DMS53 (cell line): ENCODE measurements around the gene CEACAM5.
"Not testable (repeated sequence)": the region's sequence is repeated elsewhere in the genome, so short reads cannot be mapped to it uniquely, and the experiment has no call there.

Experiments
- DNase-seq: peaks from one replicate; lab custom pipeline; 2025; lab: John Stamatoyannopoulos, UW

Gene CEACAM5

DNA sequence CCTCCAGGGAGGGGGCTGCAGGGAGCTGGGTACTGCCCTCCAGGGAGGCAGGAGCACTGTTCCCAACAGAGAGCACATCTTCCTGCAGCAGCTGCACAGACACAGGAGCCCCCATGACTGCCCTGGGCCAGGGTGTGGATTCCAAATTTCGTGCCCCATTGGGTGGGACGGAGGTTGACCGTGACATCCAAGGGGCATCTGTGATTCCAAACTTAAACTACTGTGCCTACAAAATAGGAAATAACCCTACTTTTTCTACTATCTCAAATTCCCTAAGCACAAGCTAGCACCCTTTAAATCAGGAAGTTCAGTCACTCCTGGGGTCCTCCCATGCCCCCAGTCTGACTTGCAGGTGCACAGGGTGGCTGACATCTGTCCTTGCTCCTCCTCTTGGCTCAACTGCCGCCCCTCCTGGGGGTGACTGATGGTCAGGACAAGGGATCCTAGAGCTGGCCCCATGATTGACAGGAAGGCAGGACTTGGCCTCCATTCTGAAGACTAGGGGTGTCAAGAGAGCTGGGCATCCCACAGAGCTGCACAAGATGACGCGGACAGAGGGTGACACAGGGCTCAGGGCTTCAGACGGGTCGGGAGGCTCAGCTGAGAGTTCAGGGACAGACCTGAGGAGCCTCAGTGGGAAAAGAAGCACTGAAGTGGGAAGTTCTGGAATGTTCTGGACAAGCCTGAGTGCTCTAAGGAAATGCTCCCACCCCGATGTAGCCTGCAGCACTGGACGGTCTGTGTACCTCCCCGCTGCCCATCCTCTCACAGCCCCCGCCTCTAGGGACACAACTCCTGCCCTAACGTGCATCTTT lies 7.8 kb upstream of the CEACAM5 start:
- DNase-seq, result no peak

DNA sequence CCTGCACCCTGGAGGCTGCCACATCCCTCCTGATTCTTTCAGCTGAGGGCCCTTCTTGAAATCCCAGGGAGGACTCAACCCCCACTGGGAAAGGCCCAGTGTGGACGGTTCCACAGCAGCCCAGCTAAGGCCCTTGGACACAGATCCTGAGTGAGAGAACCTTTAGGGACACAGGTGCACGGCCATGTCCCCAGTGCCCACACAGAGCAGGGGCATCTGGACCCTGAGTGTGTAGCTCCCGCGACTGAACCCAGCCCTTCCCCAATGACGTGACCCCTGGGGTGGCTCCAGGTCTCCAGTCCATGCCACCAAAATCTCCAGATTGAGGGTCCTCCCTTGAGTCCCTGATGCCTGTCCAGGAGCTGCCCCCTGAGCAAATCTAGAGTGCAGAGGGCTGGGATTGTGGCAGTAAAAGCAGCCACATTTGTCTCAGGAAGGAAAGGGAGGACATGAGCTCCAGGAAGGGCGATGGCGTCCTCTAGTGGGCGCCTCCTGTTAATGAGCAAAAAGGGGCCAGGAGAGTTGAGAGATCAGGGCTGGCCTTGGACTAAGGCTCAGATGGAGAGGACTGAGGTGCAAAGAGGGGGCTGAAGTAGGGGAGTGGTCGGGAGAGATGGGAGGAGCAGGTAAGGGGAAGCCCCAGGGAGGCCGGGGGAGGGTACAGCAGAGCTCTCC lies 6.9 kb upstream of the CEACAM5 start:
- peak; percentile 68 for DNase-seq

DNA sequence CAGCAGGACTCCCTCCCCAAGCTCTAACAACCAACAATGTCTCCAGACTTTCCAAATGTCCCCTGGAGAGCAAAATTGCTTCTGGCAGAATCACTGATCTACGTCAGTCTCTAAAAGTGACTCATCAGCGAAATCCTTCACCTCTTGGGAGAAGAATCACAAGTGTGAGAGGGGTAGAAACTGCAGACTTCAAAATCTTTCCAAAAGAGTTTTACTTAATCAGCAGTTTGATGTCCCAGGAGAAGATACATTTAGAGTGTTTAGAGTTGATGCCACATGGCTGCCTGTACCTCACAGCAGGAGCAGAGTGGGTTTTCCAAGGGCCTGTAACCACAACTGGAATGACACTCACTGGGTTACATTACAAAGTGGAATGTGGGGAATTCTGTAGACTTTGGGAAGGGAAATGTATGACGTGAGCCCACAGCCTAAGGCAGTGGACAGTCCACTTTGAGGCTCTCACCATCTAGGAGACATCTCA lies 6.2 kb upstream of the CEACAM5 start:
- DNase-seq, result no peak

DNA sequence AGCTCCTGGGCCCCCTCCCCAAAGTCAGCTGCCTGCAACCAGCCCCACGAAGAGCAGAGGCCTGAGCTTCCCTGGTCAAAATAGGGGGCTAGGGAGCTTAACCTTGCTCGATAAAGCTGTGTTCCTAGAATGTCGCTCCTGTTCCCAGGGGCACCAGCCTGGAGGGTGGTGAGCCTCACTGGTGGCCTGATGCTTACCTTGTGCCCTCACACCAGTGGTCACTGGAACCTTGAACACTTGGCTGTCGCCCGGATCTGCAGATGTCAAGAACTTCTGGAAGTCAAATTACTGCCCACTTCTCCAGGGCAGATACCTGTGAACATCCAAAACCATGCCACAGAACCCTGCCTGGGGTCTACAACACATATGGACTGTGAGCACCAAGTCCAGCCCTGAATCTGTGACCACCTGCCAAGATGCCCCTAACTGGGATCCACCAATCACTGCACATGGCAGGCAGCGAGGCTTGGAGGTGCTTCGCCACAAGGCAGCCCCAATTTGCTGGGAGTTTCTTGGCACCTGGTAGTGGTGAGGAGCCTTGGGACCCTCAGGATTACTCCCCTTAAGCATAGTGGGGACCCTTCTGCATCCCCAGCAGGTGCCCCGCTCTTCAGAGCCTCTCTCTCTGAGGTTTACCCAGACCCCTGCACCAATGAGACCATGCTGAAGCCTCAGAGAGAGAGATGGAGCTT lies 4.7 kb upstream of the CEACAM5 start:
- no peak for DNase-seq

DNA sequence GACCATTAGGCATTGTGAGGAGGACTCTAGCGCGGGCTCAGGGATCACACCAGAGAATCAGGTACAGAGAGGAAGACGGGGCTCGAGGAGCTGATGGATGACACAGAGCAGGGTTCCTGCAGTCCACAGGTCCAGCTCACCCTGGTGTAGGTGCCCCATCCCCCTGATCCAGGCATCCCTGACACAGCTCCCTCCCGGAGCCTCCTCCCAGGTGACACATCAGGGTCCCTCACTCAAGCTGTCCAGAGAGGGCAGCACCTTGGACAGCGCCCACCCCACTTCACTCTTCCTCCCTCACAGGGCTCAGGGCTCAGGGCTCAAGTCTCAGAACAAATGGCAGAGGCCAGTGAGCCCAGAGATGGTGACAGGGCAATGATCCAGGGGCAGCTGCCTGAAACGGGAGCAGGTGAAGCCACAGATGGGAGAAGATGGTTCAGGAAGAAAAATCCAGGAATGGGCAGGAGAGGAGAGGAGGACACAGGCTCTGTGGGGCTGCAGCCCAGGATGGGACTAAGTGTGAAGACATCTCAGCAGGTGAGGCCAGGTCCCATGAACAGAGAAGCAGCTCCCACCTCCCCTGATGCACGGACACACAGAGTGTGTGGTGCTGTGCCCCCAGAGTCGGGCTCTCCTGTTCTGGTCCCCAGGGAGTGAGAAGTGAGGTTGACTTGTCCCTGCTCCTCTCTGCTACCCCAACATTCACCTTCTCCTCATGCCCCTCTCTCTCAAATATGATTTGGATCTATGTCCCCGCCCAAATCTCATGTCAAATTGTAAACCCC lies 2.8 kb upstream of the CEACAM5 start:
- DNase-seq, result peak; percentile 41

DNA sequence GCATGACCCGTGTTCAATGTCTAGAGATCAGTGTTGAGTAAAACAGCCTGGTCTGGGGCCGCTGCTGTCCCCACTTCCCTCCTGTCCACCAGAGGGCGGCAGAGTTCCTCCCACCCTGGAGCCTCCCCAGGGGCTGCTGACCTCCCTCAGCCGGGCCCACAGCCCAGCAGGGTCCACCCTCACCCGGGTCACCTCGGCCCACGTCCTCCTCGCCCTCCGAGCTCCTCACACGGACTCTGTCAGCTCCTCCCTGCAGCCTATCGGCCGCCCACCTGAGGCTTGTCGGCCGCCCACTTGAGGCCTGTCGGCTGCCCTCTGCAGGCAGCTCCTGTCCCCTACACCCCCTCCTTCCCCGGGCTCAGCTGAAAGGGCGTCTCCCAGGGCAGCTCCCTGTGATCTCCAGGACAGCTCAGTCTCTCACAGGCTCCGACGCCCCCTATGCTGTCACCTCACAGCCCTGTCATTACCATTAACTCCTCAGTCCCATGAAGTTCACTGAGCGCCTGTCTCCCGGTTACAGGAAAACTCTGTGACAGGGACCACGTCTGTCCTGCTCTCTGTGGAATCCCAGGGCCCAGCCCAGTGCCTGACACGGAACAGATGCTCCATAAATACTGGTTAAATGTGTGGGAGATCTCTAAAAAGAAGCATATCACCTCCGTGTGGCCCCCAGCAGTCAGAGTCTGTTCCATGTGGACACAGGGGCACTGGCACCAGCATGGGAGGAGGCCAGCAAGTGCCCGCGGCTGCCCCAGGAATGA lies 1.5 kb upstream of the CEACAM5 start:
- peak; percentile 91 for DNase-seq

DNA sequence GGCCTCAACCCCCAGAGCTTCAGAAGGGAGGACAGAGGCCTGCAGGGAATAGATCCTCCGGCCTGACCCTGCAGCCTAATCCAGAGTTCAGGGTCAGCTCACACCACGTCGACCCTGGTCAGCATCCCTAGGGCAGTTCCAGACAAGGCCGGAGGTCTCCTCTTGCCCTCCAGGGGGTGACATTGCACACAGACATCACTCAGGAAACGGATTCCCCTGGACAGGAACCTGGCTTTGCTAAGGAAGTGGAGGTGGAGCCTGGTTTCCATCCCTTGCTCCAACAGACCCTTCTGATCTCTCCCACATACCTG lies 969 bp upstream of the CEACAM5 start:
- DNase-seq, result peak; percentile 73

DNA sequence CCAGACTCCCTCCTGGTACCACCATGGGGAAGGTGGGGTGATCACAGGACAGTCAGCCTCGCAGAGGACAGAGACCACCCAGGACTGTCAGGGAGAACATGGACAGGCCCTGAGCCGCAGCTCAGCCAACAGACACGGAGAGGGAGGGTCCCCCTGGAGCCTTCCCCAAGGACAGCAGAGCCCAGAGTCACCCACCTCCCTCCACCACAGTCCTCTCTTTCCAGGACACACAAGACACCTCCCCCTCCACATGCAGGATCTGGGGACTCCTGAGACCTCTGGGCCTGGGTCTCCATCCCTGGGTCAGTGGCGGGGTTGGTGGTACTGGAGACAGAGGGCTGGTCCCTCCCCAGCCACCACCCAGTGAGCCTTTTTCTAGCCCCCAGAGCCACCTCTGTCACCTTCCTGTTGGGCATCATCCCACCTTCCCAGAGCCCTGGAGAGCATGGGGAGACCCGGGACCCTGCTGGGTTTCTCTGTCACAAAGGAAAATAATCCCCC lies 505 bp upstream of the CEACAM5 start:
- no peak for DNase-seq

DNA sequence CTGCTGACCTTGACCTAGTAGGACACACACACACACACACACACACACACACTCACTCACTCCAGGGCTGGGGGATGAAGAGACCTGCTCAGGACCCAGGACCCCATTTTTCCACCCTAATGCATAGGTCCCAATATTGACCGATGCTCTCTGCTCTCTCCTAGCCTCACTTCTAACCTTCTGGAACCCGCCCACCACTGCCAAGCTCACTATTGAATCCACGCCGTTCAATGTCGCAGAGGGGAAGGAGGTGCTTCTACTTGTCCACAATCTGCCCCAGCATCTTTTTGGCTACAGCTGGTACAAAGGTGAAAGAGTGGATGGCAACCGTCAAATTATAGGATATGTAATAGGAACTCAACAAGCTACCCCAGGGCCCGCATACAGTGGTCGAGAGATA lies 1.1 kb downstream of the CEACAM5 start:
- DNase-seq, result not testable (repeated sequence)

DNA sequence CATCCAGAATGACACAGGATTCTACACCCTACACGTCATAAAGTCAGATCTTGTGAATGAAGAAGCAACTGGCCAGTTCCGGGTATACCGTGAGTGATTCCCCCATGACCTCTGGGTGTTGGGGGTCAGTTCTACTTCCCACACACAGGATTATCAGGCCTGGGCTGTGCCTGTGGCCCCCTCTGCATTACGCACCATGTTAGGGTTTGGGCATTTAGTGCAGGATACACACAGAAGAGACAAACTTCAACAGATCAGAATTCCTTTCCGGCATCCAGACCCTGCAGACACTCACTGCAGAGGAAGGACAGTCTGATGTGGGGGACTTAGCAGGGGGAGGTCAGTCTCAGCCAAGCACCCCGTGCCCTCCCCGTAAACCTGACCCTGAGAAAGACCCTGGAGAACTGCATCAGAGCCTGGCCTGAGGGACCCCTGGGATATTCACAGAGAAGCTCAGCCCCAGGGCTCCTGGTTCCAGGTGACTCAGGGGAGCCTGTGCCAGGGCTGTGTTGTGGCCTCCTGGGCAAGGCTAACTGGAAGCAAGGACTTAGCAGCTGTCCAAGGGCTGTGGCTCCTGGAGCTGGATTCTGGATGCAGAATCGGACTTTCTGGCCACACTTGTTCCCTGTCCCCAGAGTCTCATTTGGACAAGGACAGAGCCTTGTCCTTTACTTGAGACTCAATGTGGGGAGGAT lies 1.7 kb downstream of the CEACAM5 start:
- DNase-seq, result no peak

DNA sequence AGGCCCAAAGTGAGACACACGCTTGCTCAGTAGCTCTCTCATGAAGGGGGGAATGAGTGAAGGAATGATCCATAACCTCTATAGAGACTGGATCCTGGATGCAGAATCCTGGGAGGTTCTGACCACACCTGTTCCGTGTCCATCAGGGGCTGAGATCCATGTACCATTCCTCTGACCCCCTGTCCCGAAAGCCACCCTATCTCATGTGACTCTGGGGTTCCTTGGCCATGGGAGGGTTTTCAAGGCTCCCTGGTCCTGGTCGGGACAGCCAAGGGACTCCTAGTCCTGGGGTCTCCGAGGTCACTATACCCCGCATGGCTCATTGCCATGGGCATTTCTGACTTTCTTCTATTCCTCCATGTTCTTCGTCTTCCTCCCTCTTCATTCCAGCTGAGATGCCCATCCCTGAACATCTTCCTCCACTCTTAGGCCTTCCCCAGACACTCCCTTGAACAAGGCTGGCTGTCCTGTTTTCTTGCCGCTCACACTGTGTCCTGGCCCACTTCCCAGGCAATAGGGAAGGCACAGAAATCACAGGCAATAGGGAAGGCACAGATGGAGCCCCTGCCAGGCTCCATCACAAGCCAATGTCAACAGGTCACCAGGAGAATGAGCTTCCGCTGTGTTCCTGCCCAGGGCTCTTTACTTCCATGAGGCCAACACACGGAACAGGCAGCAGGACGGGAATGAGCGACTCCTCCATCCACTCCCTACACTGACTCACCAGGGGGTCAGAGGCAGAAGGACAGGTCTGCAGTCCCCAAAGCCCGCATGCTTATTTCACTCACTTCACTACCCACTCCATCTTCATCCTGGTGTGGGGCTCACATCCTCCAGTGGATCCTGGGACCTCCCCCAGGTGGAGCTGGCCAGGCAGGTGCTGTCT lies 3.2 kb downstream of the CEACAM5 start:
- DNase-seq, result no peak

DNA sequence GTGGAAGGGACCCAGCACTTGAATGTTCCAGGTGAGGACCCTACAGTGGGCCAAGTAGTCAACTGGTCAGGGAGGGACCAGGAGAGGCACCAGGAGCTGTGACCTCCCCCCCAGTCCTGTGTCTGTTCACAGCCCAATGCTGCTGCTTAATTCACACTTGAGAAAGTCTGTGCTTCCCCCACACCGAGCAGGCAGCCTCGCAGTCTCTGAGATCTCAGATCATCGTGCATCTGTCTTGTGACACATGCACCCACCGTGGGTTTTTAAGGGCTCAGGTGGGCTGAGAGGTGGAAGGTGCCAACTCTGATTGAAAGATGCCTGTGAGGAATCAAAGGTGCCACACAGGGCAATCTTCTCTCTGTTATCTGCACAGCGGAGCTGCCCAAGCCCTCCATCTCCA lies 6.2 kb downstream of the CEACAM5 start:
- no peak for DNase-seq

DNA sequence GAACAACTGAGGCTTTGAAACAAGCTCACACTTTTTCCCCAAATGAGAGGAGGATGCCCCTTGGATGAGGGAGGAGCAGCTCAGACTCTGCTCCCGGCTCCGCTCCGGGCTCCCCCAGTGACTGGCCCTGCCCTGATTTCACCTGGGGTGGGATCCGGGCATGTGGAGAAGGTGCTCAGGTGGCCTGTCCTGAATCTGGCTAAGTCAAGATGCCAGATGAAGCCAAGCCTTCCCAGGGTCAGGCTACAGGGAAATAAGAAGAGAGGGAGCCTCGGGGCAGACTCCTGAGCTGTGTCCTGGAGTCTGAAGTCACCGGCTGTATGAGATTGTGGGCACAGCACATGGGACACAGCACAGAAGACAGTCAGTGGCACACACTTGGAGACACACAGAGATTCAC lies 10.3 kb downstream of the CEACAM5 start:
- DNase-seq, result no peak

DNA sequence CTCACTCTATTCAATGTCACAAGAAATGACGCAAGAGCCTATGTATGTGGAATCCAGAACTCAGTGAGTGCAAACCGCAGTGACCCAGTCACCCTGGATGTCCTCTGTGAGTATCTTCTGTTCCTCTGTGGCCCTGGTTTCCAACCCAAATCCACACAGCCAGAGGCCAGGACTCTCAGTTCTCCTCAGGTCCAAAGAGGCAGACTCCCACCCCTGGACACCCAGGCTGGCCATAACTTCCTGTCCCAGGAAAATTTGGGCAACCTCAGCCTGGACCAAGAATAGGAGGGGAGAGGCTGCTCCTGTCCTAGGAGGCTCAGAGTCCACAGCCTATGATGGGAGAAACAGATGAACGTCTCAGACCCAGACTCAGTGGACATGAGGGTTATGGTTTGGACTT lies 11.7 kb downstream of the CEACAM5 start:
- no peak for DNase-seq

DNA sequence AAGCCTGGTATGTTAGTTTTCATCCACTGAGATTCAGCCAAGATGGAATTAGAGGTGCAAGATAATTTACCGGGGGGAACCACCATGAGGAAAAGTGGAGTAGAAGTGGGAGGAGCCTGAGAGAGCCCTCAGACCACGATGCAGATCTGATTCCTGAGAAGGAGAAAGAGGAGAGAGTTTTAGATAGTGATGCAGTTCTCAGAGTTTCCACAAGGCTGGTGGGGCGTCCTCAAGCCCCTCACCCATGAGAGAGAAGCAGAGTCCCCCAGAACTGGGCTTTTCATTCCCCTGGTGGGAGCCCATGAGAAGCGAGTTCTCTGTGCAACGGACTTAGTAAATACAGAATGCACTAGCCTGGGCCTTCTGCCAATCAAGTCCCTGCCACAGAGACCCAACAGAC lies 18.1 kb downstream of the CEACAM5 start:
- no peak for DNase-seq

DNA sequence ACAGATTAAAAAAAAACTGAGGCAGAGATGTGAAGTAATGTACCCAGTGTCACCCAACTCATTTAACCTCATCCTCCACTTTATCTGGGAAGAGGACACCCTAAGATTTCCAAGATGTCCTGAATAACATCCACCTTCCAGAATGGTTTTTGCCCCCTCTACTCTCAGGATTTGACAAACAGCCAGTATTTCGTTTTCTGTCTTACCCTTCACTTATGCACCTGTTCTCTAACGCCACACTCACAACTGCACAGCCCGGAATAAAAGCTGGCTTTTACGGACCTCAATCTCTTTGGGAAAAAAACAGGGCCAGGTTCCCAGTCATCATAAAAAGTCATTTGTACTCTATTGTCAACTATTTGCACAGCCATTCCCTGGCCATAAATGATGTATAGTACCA lies 25.7 kb downstream of the CEACAM5 start:
- DNase-seq, result no peak

DNA sequence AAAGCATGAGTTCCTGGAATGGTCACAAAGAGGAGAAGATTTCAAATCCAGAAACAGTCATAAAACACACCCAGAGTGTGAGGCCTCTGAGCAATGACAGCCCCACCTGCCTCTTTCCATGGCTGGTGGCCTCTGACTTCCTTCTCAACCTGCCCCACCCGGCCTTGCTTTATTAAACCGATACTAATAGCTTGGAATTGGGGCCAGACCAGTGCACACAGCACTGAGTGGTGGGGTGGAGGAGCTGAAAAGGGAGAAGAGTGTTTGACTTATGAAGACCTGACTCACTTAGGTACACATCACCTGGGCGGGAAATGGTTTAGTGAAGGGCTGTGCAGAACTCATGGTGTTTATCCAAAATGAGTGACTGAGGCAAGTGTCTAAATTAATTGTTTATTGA lies 26.2 kb downstream of the CEACAM5 start:
- peak; percentile 97 for DNase-seq

DNA sequence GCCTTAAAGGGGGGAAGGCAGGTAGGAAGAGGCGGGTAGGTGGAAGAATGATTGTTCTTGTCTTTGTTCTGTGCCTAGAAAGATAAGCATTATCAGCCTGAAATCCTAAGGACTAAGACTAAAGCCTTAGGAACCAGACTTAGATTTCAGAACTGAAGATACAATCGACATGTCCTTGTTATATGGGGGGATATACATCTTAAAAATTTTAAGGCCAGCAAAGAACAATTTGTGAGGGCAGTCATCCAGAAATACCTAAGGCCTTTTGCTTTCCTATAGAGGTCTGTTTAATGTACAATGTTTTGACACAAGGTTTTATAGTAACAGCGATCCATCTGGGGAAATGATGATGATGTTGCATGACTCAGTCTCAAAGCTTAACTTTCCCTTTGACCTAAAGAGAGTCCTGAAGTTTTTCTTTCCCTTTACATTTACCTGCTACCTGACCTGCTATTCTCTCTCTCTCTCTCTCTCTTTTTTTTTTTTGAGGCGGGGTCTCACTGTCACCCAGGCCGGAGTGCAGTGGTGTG lies 26.7 kb downstream of the CEACAM5 start:
- DNase-seq, result peak; percentile 75

DNA sequence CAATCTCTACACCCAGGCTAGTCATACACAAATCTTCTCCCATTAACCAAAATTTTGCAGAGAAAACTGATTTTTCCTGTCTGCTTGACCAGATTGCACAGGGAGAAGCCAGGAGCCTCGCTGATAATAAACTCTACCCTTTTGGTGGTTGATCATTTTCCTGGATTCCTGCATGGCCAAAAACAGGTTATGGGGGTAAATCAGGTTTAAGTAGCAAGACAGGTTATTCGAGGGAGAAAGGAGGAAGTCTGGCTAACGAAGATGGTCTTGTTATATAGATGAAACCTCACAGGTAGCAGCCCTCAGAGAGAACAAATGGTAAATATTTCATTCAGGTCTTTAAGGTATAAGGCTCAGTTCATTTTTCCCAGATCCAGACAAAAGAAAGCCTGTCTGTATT lies 30.9 kb downstream of the CEACAM5 start:
- DNase-seq, result no peak
